DMS 273 (cell line): ENCODE results near the gene EP400.
A peak's percentile ranks its signal among the peaks of the same experiment; 100 is the strongest.
"Not testable (repeated sequence)": the region's sequence is repeated elsewhere in the genome, so short reads cannot be mapped to it uniquely, and the experiment has no call there.

Source experiments
- DNase-seq: peaks from one replicate; lab custom pipeline; 2025; ENCODE audit not compliant: unreplicated experiment; lab: John Stamatoyannopoulos, UW

EP400 gene

GRCh38 chr12:131984334-131984733 is 34.6 kb downstream of the EP400 start:
- no peak for DNase-seq

- DNase-seq: not testable (repeated sequence)
Measured at GRCh38 chr12:131985510-131985875, 35.8 kb downstream of the EP400 start.

DNA sequence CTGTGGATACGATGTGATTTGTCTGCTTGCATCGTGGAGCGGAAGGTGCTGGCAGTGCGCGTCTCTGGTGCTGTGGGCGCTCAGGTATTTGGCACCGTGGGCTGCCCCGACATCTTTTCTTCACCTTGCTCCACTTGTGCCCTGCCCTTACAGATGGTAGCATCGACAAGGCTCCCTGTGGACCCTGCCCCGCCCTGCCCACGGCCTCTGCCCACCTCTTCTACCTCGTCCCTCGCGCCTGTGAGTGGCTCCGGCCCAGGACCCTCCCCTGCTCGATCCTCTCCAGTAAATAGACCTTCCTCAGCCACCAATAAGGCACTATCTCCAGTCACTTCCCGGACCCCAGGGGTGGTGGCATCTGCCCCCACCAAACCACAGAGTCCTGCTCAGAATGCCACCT is 36.6 kb downstream of the EP400 start:
- DNase-seq: no peak

GRCh38 chr12:131986910-131987309 is 37.2 kb downstream of the EP400 start:
- no peak for DNase-seq

- DNase-seq: no peak
Measured at GRCh38 chr12:131987552-131987951, 37.8 kb downstream of the EP400 start.

GRCh38 chr12:131988054-131988796 is 38.5 kb downstream of the EP400 start:
- no peak for DNase-seq

- DNase-seq: no peak
Measured at GRCh38 chr12:131989021-131989420, 39.3 kb downstream of the EP400 start.

GRCh38 chr12:131990066-131990979 is 40.6 kb downstream of the EP400 start:
- DNase-seq: peak; percentile 6

GRCh38 chr12:131990980-131991305 is 41.2 kb downstream of the EP400 start:
- DNase-seq: no peak

DNA sequence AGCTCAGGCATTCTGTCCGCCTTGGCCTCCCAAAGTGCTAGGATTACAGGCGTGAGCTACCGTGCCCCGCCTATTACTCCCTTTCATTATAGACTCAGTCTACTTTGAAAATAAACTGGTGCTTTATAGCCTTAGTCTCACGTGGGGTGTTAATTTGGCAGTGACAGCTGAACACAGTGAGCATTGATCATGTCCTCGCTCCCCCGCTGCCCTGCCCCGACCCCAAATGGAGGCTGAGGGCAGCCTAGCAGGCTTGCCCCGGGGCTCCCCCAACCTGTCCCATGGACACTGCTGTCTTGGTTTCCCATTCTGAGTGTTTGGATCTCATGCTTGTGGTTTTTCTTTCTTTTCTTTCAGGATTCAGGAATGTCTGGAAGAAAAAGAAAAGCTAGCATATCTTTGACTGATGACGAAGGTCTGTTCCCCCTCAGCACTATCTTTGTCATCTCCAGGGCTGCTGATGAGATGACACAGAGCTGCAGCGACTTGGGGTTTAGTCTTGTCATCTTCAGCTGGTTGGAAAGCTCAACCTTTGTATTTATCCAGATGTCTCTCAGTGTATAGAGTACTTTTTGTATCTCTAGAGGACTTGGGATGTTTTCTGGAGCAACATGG is 42.2 kb downstream of the EP400 start:
- no peak for DNase-seq

- no peak for DNase-seq
Measured at GRCh38 chr12:131994589-131994988, 44.8 kb downstream of the EP400 start.

DNA sequence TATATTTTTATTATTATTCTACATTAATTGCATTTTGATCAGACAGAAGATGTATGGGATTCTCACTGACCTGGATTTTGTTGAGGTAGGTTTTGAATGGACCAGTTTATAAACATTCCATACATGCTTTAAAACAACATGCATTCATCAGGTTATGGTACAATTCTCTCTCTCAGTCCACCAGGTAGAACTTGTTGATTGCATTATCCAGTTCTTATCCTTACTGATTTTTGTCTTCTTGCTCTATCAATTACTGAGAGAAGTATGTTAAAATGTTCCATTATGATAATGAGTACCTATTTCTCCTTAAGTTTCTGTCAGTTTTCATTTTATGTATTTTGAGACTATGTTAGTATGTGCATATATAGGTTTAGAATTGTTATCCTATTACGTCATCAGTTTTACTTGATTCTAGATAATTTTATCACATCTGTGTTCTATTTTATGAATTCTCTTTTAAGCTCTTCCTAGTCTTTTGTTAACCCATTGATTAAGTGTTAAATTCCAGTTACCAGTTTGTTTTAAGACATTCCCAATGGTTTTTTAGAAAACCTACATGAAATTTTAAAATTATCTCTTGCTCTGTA is 50.6 kb downstream of the EP400 start:
- no peak for DNase-seq

- no peak for DNase-seq
Measured at GRCh38 chr12:132003846-132004245, 54.1 kb downstream of the EP400 start.

- DNase-seq: no peak
Measured at GRCh38 chr12:132004946-132005345, 55.2 kb downstream of the EP400 start.

DNA sequence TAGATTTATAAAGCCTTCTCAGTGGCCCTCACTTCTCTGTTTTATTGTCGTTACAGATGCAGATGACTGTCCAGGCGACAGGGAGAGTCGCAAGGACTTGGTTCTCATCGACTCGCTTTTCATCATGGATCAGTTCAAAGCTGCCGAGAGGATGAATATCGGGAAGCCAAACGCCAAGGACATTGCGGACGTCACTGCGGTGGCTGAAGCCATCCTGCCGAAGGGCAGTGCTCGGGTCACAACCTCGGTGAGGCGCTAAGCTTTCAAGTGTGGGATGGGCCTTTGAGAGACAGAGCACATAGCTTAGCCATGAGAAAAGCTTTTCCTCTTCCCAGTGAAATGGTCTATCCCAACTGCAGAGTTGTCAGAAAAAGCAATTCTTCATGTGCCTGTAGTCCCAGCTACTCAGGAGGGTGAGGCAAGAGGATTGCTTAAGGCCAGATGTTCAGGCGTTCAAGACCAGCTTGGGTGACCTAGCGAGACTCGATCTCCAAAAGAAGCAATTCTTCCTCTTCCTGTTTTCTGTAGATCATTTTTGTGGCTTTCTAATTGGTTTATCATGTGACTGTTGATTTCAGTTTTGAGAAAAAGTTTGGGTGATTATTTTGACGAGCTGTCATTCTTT is 56.4 kb downstream of the EP400 start:
- DNase-seq: no peak

DNA sequence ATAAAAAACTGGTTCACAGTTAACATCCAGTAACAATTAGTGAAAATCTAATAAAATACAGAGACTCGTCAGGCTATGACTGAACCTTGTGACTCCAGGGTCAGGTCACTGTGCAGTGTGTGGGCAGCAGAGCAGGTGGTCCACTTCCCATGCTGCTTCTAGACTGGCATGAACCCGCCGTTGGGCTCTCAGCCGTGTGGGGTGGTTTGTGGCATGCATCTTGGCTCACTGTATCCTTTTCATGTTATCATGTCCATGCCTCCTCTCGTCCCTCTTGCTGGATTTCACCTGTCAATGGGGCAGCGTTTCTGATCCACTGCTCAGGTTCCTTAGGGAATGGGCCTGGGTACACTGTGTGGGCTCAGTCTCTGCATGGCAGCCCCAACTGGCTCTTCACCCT is 57.3 kb downstream of the EP400 start:
- no peak for DNase-seq

GRCh38 chr12:132009336-132009859 is 59.7 kb downstream of the EP400 start:
- no peak for DNase-seq

GRCh38 chr12:132012919-132013568 is 63.3 kb downstream of the EP400 start:
- DNase-seq: no peak

DNA sequence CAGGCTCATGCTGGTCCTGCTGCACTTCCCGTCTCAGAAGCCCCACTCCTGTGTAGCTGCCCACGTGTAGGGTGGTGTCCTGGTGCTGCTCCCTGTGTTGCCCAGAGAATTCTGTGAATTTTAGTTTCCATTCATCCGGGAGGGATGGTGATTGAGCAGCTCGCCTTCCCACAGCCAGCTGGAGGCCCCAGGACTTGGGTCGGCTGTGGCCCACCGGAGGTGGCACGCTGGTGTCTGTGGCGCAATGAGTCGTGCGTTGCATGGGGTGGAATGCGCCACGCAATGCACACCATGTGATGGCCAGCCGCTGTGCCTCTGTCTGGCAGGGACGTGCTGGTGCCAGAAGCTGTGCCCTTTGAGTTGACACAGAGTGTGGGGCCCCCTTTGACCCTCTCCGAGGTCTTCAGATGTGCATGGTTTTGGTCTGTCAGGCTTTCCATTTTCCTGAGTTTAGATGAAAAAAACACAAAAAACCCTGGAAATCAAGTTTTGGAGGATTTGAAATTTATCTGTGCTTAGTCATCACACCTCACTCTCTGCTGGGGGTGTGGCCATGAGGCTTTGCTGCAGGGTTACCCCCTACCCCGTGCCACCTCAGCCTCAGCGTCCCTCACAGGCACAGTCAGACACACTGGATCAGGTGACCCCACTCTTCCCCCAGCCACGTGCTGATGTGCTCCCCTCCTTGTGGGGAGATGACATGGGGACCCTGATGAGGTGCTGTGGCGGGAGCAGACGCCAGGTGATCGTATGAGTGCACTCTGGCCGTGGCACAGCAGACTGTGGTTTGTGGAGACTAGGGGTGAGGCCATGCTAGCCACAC is 64.6 kb downstream of the EP400 start:
- DNase-seq: no peak

GRCh38 chr12:132014915-132015280 is 65.2 kb downstream of the EP400 start:
- DNase-seq: no peak
